Fibroblast of pulmonary artery (primary cell): ENCODE results near the gene SAMD9L.

Source experiments
- DNase-seq: peaks from one replicate; pipeline ENCODE4 v3.0.0-alpha.2; 2010; ENCODE audit warnings: low read depth
- H3K4me3 ChIP-seq: replicated peaks from 2 replicates; pipeline ENCODE4 v1.5.1; 2011; ENCODE audit warnings: low read depth, mild to moderate bottlenecking, control low read depth, low read length, moderate library complexity
- CTCF ChIP-seq: IDR thresholded peaks from 2 replicates; pipeline ENCODE4 v1.5.1; 2011; ENCODE audit warnings: mild to moderate bottlenecking, control low read depth, low read length, inconsistent platforms; ENCODE audit errors: missing control alignments

The SAMD9L gene

GRCh38 chr7:93147363-93147762 is 822 bp downstream of the SAMD9L start:
- no peak for TF ChIP-seq CTCF
- peak overlapping the region; percentile 62 for H3K4me3 ChIP-seq
- peak; percentile 63 for DNase-seq

- no peak for TF ChIP-seq CTCF
- H3K4me3 ChIP-seq: peak overlapping the region; percentile 62
- no peak for DNase-seq
Observed at GRCh38 chr7:93146472-93147141, 1.6 kb downstream of the SAMD9L start.

GRCh38 chr7:93146036-93146435 is 2.1 kb downstream of the SAMD9L start:
- no peak for DNase-seq
- no peak overlapping the region for H3K4me3 ChIP-seq
- no peak for TF ChIP-seq CTCF

GRCh38 chr7:93145354-93145753 is 2.8 kb downstream of the SAMD9L start:
- no peak for DNase-seq
- TF ChIP-seq CTCF: no peak
- no peak overlapping the region for H3K4me3 ChIP-seq

- H3K4me3 ChIP-seq: no peak overlapping the region
- no peak for TF ChIP-seq CTCF
- peak; percentile 16 for DNase-seq
Observed at GRCh38 chr7:93142127-93142526, 6.1 kb downstream of the SAMD9L start.

- DNase-seq: no peak
- TF ChIP-seq CTCF: no peak
- no peak overlapping the region for H3K4me3 ChIP-seq
Observed at GRCh38 chr7:93140582-93141191, 7.5 kb downstream of the SAMD9L start.

- TF ChIP-seq CTCF: no peak
- H3K4me3 ChIP-seq: no peak overlapping the region
- no peak for DNase-seq
Observed at GRCh38 chr7:93138576-93138975, 9.6 kb downstream of the SAMD9L start.
